ENCODE measurements around the gene GDF7.
"Not testable (repeated sequence)": the region's sequence is repeated elsewhere in the genome, so short reads cannot be mapped to it uniquely, and the experiment has no call there.

GDF7 gene

GRCh38 chr2:20696366-20696765 lies 29.4 kb downstream of the GDF7 start:
- Histone ChIP-seq H3K9me3 (ENCODE audit: insufficient read depth, low read depth, low read length) (no peaks in the 10 kb centered on the region), H3K4me1 (ENCODE audit: insufficient read depth, low read length) (no peaks in the 10 kb centered on the region), H3K9ac (ENCODE audit: low read depth, low read length) (no peak overlapping the region), H3K36me3 (ENCODE audit: insufficient read depth, low read length) (0 out of 2 replicates have a peak, but pooled peaks cover 6% of the 10 kb centered on the region), H3K4me3 (ENCODE audit: low read length) (no peak overlapping the region), H3K27me3 (ENCODE audit: insufficient read depth, low read length) (no peaks in the 10 kb centered on the region), H3K27ac (ENCODE audit: low read depth, low read length) (no peak overlapping the region)
- WGBS = 94% methylated on average over 2 of the region's 2 CpGs

GRCh38 chr2:20697322-20697934 lies 30.5 kb downstream of the GDF7 start:
- 100% methylated on average over 2 of the region's 2 CpGs for WGBS

GRCh38 chr2:20698916-20699613 lies 32.1 kb downstream of the GDF7 start:
- H3K27me3 ChIP-seq (ENCODE audit: insufficient read depth, low read length) = no peaks in the 10 kb centered on the region
- H3K4me1 ChIP-seq (ENCODE audit: insufficient read depth, low read length) = no peaks in the 10 kb centered on the region
- H3K4me3 ChIP-seq (ENCODE audit: low read length) = no peak overlapping the region
- H3K27ac ChIP-seq (ENCODE audit: low read depth, low read length) = no peak overlapping the region
- H3K9me3 ChIP-seq (ENCODE audit: insufficient read depth, low read depth, low read length) = no peaks in the 10 kb centered on the region
- H3K36me3 ChIP-seq (ENCODE audit: insufficient read depth, low read length) = 0 out of 2 replicates have a peak, but pooled peaks cover 6% of the 10 kb centered on the region
- WGBS = 97% methylated on average over 4 of the region's 4 CpGs
- H3K9ac ChIP-seq (ENCODE audit: low read depth, low read length) = no peak overlapping the region

More at GRCh38 chr2:20697322-20697934, 30.5 kb downstream of the GDF7 start:
- H3K4me3 ChIP-seq (ENCODE audit: low read length) = no peak overlapping the region
- H3K9me3 ChIP-seq (ENCODE audit: insufficient read depth, low read depth, low read length) = no peaks in the 10 kb centered on the region
- H3K4me1 ChIP-seq (ENCODE audit: insufficient read depth, low read length) = no peaks in the 10 kb centered on the region
- no peaks in the 10 kb centered on the region for H3K27me3 ChIP-seq (ENCODE audit: insufficient read depth, low read length)
- 0 out of 2 replicates have a peak, but pooled peaks cover 6% of the 10 kb centered on the region for H3K36me3 ChIP-seq (ENCODE audit: insufficient read depth, low read length)
- H3K9ac ChIP-seq (ENCODE audit: low read depth, low read length) = no peak overlapping the region
- no peak overlapping the region for H3K27ac ChIP-seq (ENCODE audit: low read depth, low read length)

- H3K9me3 ChIP-seq (ENCODE audit: insufficient read depth, low read depth, low read length) = no peaks in the 10 kb centered on the region
- 96% methylated on average over 5 of the region's 5 CpGs for WGBS
- H3K36me3 ChIP-seq (ENCODE audit: insufficient read depth, low read length) = 0 out of 2 replicates have a peak, but pooled peaks cover 6% of the 10 kb centered on the region
- peaks cover 2% of the 10 kb centered on the region; the same call in 1 of the 2 replicates for H3K4me1 ChIP-seq (ENCODE audit: insufficient read depth, low read length)
- H3K9ac ChIP-seq (ENCODE audit: low read depth, low read length) = no peak overlapping the region
- H3K4me3 ChIP-seq (ENCODE audit: low read length) = no peak overlapping the region
- no peaks in the 10 kb centered on the region for H3K27me3 ChIP-seq (ENCODE audit: insufficient read depth, low read length)
- H3K27ac ChIP-seq (ENCODE audit: low read depth, low read length) = no peak overlapping the region
These were observed 35.6 kb downstream of the GDF7 start for GRCh38 chr2:20702563-20702962.

GRCh38 chr2:20704886-20705285 lies 37.9 kb downstream of the GDF7 start:
- peaks cover 5% of the 10 kb centered on the region; the same call in 1 of the 2 replicates for H3K4me1 ChIP-seq (ENCODE audit: insufficient read depth, low read length)
- no peaks in the 10 kb centered on the region for H3K9me3 ChIP-seq (ENCODE audit: insufficient read depth, low read depth, low read length)
- no peak overlapping the region for H3K4me3 ChIP-seq (ENCODE audit: low read length)
- no peak overlapping the region for H3K27ac ChIP-seq (ENCODE audit: low read depth, low read length)
- no peaks in the 10 kb centered on the region for H3K36me3 ChIP-seq (ENCODE audit: insufficient read depth, low read length)
- no peaks in the 10 kb centered on the region for H3K27me3 ChIP-seq (ENCODE audit: insufficient read depth, low read length)
- 85% methylated on average over 1 of the region's 1 CpG for WGBS
- H3K9ac ChIP-seq (ENCODE audit: low read depth, low read length) = no peak overlapping the region

- no peak overlapping the region for H3K27ac ChIP-seq (ENCODE audit: low read depth, low read length)
These were observed 39.3 kb downstream of the GDF7 start for GRCh38 chr2:20706217-20706616.

GRCh38 chr2:20706786-20707185 lies 39.8 kb downstream of the GDF7 start:
- Histone ChIP-seq H3K9ac (ENCODE audit: low read depth, low read length) (no peak overlapping the region), H3K9me3 (ENCODE audit: insufficient read depth, low read depth, low read length) (no peaks in the 10 kb centered on the region), H3K36me3 (ENCODE audit: insufficient read depth, low read length) (no peaks in the 10 kb centered on the region), H3K27me3 (ENCODE audit: insufficient read depth, low read length) (no peaks in the 10 kb centered on the region), H3K27ac (ENCODE audit: low read depth, low read length) (no peak overlapping the region), H3K4me3 (ENCODE audit: low read length) (no peak overlapping the region), H3K4me1 (ENCODE audit: insufficient read depth, low read length) (peaks cover 5% of the 10 kb centered on the region; the same call in 1 of the 2 replicates)
- WGBS = 94% methylated on average over 3 of the region's 3 CpGs

More at GRCh38 chr2:20706217-20706616, 39.3 kb downstream of the GDF7 start:
- peaks cover 5% of the 10 kb centered on the region; the same call in 1 of the 2 replicates for H3K4me1 ChIP-seq (ENCODE audit: insufficient read depth, low read length)
- no peak overlapping the region for H3K9ac ChIP-seq (ENCODE audit: low read depth, low read length)
- H3K27me3 ChIP-seq (ENCODE audit: insufficient read depth, low read length) = no peaks in the 10 kb centered on the region
- no peaks in the 10 kb centered on the region for H3K9me3 ChIP-seq (ENCODE audit: insufficient read depth, low read depth, low read length)
- no peak overlapping the region for H3K4me3 ChIP-seq (ENCODE audit: low read length)
- 100% methylated on average over 2 of the region's 2 CpGs for WGBS
- no peaks in the 10 kb centered on the region for H3K36me3 ChIP-seq (ENCODE audit: insufficient read depth, low read length)

GRCh38 chr2:20707601-20708000 lies 40.7 kb downstream of the GDF7 start:
- 74% methylated on average over 4 of the region's 4 CpGs for WGBS
- Histone ChIP-seq H3K36me3 (ENCODE audit: insufficient read depth, low read length) (no peaks in the 10 kb centered on the region), H3K4me3 (ENCODE audit: low read length) (no peak overlapping the region), H3K9ac (ENCODE audit: low read depth, low read length) (no peak overlapping the region), H3K27me3 (ENCODE audit: insufficient read depth, low read length) (no peaks in the 10 kb centered on the region), H3K27ac (ENCODE audit: low read depth, low read length) (no peak overlapping the region), H3K4me1 (ENCODE audit: insufficient read depth, low read length) (peaks cover 5% of the 10 kb centered on the region; the same call in 1 of the 2 replicates), H3K9me3 (ENCODE audit: insufficient read depth, low read depth, low read length) (no peaks in the 10 kb centered on the region)

GRCh38 chr2:20711641-20712040 lies 44.7 kb downstream of the GDF7 start:
- H3K4me1 ChIP-seq (ENCODE audit: insufficient read depth, low read length); H3K36me3 ChIP-seq (ENCODE audit: insufficient read depth, low read length); H3K9ac ChIP-seq (ENCODE audit: low read depth, low read length); H3K27ac ChIP-seq (ENCODE audit: low read depth, low read length); H3K4me3 ChIP-seq (ENCODE audit: low read length); H3K27me3 ChIP-seq (ENCODE audit: insufficient read depth, low read length); H3K9me3 ChIP-seq (ENCODE audit: insufficient read depth, low read depth, low read length): not testable (repeated sequence)
- 93% methylated on average over 7 of the region's 7 CpGs for WGBS

- H3K36me3 ChIP-seq (ENCODE audit: insufficient read depth, low read length); H3K9me3 ChIP-seq (ENCODE audit: insufficient read depth, low read depth, low read length); H3K27me3 ChIP-seq (ENCODE audit: insufficient read depth, low read length); H3K4me1 ChIP-seq (ENCODE audit: insufficient read depth, low read length); H3K4me3 ChIP-seq (ENCODE audit: low read length); H3K27ac ChIP-seq (ENCODE audit: low read depth, low read length); H3K9ac ChIP-seq (ENCODE audit: low read depth, low read length): not testable (repeated sequence)
- WGBS = 97% methylated on average over 2 of the region's 3 CpGs
These were observed 46.6 kb downstream of the GDF7 start for GRCh38 chr2:20713585-20713984.

- H3K27me3 ChIP-seq (ENCODE audit: insufficient read depth, low read length); H3K4me3 ChIP-seq (ENCODE audit: low read length); H3K27ac ChIP-seq (ENCODE audit: low read depth, low read length); H3K9me3 ChIP-seq (ENCODE audit: insufficient read depth, low read depth, low read length); H3K4me1 ChIP-seq (ENCODE audit: insufficient read depth, low read length); H3K36me3 ChIP-seq (ENCODE audit: insufficient read depth, low read length); H3K9ac ChIP-seq (ENCODE audit: low read depth, low read length): not testable (repeated sequence)
- WGBS = 80% methylated on average over 1 of the region's 2 CpGs
These were observed 47.5 kb downstream of the GDF7 start for GRCh38 chr2:20714412-20714811.

Data from HUES64 (cell line).